G401 (cell line): ENCODE measurements around the gene PLCB3. TPM values are rescaled to one million over a fixed set of nuclear protein-coding genes. Genes with fewer than 3 reads are reported as not detected.

Experiments
- DNase-seq: peaks from one replicate; pipeline ENCODE4 v3.0.0-alpha.2; 2015; ENCODE audit warnings: low spot score
- in situ Hi-C: cut with HindIII; loops from 2 replicates; pipeline ENCODE4 v1.10.0; 2016; ENCODE audit warnings: low sequenced_read_pairs, mixed read lengths
- total RNA-seq: library from RNA; depleted of rRNA; stranded (reverse); fragments of >200 nt; shearing (Covaris generic); gene quantifications from 2 replicates; pipeline ENCODE4 v1.2.3, GENCODE V29; 2014

The PLCB3 gene
- total RNA-seq, 1 experiment from 2014 or later: 62.7 TPM

- in situ Hi-C loops: no loop called here
- DNase-seq: no peak
Observed at GRCh38 chr11:64292460-64293254, 41.3 kb downstream of the PLCB3 start.

- in situ Hi-C loops: no loop called here
- DNase-seq: peak; percentile 80
Observed at GRCh38 chr11:64294774-64295173, 43.4 kb downstream of the PLCB3 start.

GRCh38 chr11:64295760-64296159 is 44.4 kb downstream of the PLCB3 start:
- in situ Hi-C loops: no loop called here
- no peak for DNase-seq

- DNase-seq: no peak
- in situ Hi-C loops: no loop called here
Observed at GRCh38 chr11:64296236-64296635, 44.9 kb downstream of the PLCB3 start.

- DNase-seq: no peak
- in situ Hi-C loops: no loop called here
Observed at GRCh38 chr11:64296830-64297698, 45.7 kb downstream of the PLCB3 start.

GRCh38 chr11:64297699-64298358 is 46.5 kb downstream of the PLCB3 start:
- in situ Hi-C loops: no loop called here
- DNase-seq: peak; percentile 43

GRCh38 chr11:64298966-64299846 is 47.9 kb downstream of the PLCB3 start:
- in situ Hi-C loops: no loop called here
- peak; percentile 61 for DNase-seq

- DNase-seq: peak; percentile 36
- in situ Hi-C loops: no loop called here
Observed at GRCh38 chr11:64299847-64300648, 48.7 kb downstream of the PLCB3 start, which contains the start of gene CATSPERZ. CATSPERZ (plus strand) TSS chr11:64300358; CDS start chr11:64300411, 53 bp downstream.

GRCh38 chr11:64303109-64304031 is 52.0 kb downstream of the PLCB3 start:
- no peak for DNase-seq
- in situ Hi-C loops: no loop called here

GRCh38 chr11:64304032-64304315 is 52.6 kb downstream of the PLCB3 start:
- no peak for DNase-seq
- in situ Hi-C loops: no loop called here

- in situ Hi-C loops: no loop called here
- DNase-seq: peak; percentile 94
Observed at GRCh38 chr11:64304316-64305072, 53.2 kb downstream of the PLCB3 start.

- in situ Hi-C loops: no loop called here
- DNase-seq: peak; percentile 98
Observed at GRCh38 chr11:64305075-64305690, 53.9 kb downstream of the PLCB3 start, which contains the start of gene ESRRA. ESRRA (plus strand) TSS chr11:64305524; CDS start chr11:64307180, 1,656 bp downstream.

GRCh38 chr11:64305691-64306562 is 54.6 kb downstream of the PLCB3 start:
- DNase-seq: peak; percentile 58
- in situ Hi-C loops: no loop called here

GRCh38 chr11:64306563-64306875 is 55.2 kb downstream of the PLCB3 start:
- no peak for DNase-seq
- in situ Hi-C loops: no loop called here

- in situ Hi-C loops: no loop called here
- DNase-seq: peak; percentile 35
Observed at GRCh38 chr11:64306876-64307622, 55.7 kb downstream of the PLCB3 start.
